Upper lobe of right lung (tissue), 1 donor: ENCODE data around the gene CEP120. TPM values are rescaled to one million over a fixed set of nuclear protein-coding genes. Genes with fewer than 3 reads are reported as not detected.
"Not testable (repeated sequence)": the region's sequence is repeated elsewhere in the genome, so short reads cannot be mapped to it uniquely, and the experiment has no call there.

ENCODE experiments used
- ATAC-seq: fragments of 200-7000 bp; cut with Tn5 transposase; one replicate; pipeline ENCODE4 v1.9.1; 2020; ENCODE audit warnings: mild to moderate bottlenecking, moderate library complexity
- DNase-seq: peaks from one replicate; pipeline ENCODE4 v3.0.0-alpha.2; 2020
- H3K27ac ChIP-seq: fragments of 200-600 bp; one replicate; pipeline ENCODE4 v1.8.0; 2022
- H3K27me3 ChIP-seq: fragments of 200-600 bp; one replicate; pipeline ENCODE4 v1.8.0; 2022; ENCODE audit warnings: mild to moderate bottlenecking
- H3K36me3 ChIP-seq: fragments of 200-600 bp; one replicate; pipeline ENCODE4 v1.8.0; 2022
- H3K4me1 ChIP-seq: fragments of 200-600 bp; one replicate; pipeline ENCODE4 v1.8.0; 2022
- H3K4me3 ChIP-seq: fragments of 200-600 bp; one replicate; pipeline ENCODE4 v1.8.0; 2022; ENCODE audit warnings: mild to moderate bottlenecking
- H3K9me3 ChIP-seq: fragments of 200-600 bp; one replicate; pipeline ENCODE4 v1.8.0; 2022
- intact Hi-C: fragments of 100-400 bp; cut with DNase I; formaldehyde crosslinking; loops from one replicate; pipeline ENCODE4 v1.11.0; 2022
- total RNA-seq: library from RNA; stranded (reverse); fragmentation: NEBNext Ultra II Directional; extraction: Animal tissue kit (Norgen Biotek cat#: 25700); gene quantifications from one replicate; pipeline ENCODE4 v1.2.1, GENCODE V29; 2021
- TF ChIP-seq, protein P1 (sequence below): fragments of 200-600 bp; IDR thresholded peaks from one replicate; pipeline ENCODE4 v1.8.0; 2022; ENCODE audit warnings: antibody characterized with exemption
- donor health status: DM: no; HTN: yes; CAD: no; lungs with severe emphysema.

CEP120 gene
- total RNA-seq, 1 donor from 2014 or later, result 19.5 TPM

DNA sequence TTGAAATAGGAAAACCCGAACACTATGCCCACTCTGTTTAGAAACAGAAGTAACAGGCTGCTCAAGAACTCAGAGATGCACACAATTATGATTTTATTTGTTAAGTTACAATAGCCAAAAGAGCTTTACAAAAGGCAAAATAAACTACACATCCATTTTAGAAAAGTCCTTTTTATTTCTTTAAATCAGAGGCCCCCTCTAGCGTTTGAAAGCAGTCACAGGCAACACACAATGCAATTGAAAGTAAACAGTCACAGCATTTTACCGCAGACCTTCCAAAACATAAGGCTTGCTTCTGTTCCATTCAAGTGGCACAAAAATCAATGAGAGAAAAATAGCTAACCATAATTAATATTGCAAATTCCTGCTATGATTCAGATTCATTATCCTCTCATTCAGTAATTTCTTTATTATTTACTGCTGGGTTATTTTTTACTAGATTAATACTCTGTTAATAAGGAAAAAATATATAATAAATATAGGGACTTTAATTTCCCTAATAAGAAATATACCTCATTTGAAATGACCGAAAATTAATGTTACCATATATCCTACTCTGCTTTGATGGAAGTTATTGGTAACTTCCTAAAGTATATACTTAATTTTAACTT is 78.3 kb downstream of the CEP120 start:
- DNase-seq (no peak), ATAC-seq (no peak)
- Histone ChIP-seq H3K27me3 (no peaks in the 10 kb centered on the region), H3K4me3 (no peak overlapping the region), H3K4me1 (no peaks in the 10 kb centered on the region), H3K27ac (no peak overlapping the region), H3K9me3 (no peaks in the 10 kb centered on the region), H3K36me3 (peaks cover 19% of the 10 kb centered on the region)
- TF ChIP-seq, protein P1, sequence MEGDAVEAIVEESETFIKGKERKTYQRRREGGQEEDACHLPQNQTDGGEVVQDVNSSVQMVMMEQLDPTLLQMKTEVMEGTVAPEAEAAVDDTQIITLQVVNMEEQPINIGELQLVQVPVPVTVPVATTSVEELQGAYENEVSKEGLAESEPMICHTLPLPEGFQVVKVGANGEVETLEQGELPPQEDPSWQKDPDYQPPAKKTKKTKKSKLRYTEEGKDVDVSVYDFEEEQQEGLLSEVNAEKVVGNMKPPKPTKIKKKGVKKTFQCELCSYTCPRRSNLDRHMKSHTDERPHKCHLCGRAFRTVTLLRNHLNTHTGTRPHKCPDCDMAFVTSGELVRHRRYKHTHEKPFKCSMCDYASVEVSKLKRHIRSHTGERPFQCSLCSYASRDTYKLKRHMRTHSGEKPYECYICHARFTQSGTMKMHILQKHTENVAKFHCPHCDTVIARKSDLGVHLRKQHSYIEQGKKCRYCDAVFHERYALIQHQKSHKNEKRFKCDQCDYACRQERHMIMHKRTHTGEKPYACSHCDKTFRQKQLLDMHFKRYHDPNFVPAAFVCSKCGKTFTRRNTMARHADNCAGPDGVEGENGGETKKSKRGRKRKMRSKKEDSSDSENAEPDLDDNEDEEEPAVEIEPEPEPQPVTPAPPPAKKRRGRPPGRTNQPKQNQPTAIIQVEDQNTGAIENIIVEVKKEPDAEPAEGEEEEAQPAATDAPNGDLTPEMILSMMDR, result peak; percentile 63
- intact Hi-C loops, result no loop called here

DNA sequence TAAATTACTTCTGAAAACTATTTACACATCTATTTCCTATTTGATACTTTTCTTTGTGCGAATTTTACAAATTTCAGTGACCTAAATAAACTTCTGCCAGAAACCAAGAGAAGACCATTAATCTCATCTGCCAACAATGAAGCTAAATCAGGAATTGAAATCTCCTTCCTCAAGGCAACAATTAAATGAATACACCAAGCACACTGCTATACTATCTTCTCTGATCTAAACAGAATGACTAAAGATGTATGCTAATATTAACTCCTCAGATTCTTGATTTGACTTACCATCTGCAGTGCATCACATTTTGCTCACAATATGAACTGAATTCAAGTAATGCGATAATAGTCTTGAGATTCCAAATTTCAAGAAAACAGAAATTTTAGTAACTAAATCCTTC is 82.3 kb downstream of the CEP120 start:
- H3K9me3 ChIP-seq, result no peaks in the 10 kb centered on the region
- no peak for ATAC-seq
- no peaks in the 10 kb centered on the region for H3K36me3 ChIP-seq
- H3K27me3 ChIP-seq, result no peaks in the 10 kb centered on the region
- no peak for DNase-seq
- H3K4me1 ChIP-seq, result no peaks in the 10 kb centered on the region
- H3K27ac ChIP-seq, result no peak overlapping the region
- TF ChIP-seq, protein P1, result no peak
- intact Hi-C loops, result no loop called here
- H3K4me3 ChIP-seq, result no peak overlapping the region

DNA sequence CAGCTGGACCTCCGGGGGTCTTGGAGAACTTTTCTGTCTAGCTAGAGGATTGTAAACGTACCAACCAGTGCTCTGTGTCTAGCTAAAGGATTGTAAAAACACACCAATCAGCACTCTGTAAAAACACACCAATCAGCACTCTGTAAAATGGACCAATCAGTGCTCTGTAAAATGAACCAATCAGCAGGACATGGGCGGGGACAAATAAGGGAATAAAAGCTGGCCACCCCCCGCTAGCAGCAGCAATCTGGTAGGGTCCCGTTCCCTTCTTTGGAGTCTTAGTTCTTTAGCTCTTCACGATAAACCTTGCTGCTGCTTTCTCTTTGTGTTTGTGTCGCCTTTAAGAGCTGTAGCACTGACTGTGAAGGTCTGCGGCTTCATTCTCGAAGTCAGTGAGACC is 114.8 kb downstream of the CEP120 start:
- H3K27me3 ChIP-seq, H3K4me1 ChIP-seq, H3K27ac ChIP-seq, intact Hi-C loops, DNase-seq, ATAC-seq, H3K9me3 ChIP-seq, H3K4me3 ChIP-seq, H3K36me3 ChIP-seq: not testable (repeated sequence)

DNA sequence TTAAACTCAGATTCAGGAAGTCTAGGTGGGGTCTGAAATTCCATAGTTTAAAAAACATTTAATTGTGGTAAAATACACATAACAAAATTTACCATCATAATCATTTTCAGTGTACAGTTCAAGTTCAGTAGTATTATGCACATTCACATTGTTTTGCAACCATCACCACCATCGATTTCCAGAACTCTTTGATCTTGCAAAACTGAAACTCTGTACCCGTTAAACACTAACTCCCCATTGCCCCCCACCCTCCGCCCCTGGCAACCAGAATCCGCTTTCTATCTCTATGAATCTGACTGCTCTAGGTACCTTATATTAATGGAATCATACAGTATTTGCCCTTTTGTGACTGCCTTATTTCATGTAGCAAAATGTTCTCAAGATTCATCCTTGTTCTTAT is 117.5 kb downstream of the CEP120 start:
- intact Hi-C loops, result no loop called here
- DNase-seq, result no peak
- no peak overlapping the region for H3K27ac ChIP-seq

DNA sequence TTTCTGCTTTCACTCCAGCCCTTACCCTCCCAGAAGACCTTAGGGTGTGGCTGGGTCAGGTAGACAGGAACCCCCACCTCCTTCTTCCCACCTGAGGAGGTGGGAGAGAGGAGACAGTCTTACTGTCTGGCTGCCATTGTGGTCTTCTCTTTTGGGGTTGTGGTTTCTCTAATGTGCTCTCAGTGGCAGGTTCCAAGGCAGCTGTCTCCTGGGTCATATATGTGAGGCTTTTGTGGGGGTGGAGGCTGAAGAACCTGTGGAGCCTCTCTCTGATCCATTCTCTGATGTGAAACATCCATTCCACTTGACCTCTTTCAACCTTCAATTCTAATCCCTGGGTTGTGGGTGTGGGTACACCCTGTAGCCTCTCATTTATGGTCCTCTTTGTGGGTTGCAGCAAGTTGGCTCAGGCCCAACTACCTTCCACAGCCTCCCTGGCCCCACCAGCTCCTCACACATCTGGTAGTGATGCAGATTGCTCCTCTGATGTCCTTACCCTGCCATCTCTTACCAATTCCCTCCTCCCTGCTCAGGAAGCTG is 118.4 kb downstream of the CEP120 start:
- intact Hi-C loops, result no loop called here
- H3K9me3 ChIP-seq, result no peaks in the 10 kb centered on the region
- H3K27me3 ChIP-seq, result no peaks in the 10 kb centered on the region
- TF ChIP-seq, protein P1, result no peak
- ATAC-seq (no peak), DNase-seq (no peak)
- H3K4me1 ChIP-seq, result no peaks in the 10 kb centered on the region
- H3K4me3 ChIP-seq, result no peak overlapping the region
- H3K27ac ChIP-seq, result no peak overlapping the region
- H3K36me3 ChIP-seq, result no peaks in the 10 kb centered on the region

More for the DNA sequence above, 117.5 kb downstream of the CEP120 start:
- no peaks in the 10 kb centered on the region for H3K27me3 ChIP-seq
- no peak overlapping the region for H3K4me3 ChIP-seq
- TF ChIP-seq, protein P1, result no peak
- ATAC-seq, result no peak
- H3K9me3 ChIP-seq, result no peaks in the 10 kb centered on the region
- no peaks in the 10 kb centered on the region for H3K4me1 ChIP-seq
- no peaks in the 10 kb centered on the region for H3K36me3 ChIP-seq

DNA sequence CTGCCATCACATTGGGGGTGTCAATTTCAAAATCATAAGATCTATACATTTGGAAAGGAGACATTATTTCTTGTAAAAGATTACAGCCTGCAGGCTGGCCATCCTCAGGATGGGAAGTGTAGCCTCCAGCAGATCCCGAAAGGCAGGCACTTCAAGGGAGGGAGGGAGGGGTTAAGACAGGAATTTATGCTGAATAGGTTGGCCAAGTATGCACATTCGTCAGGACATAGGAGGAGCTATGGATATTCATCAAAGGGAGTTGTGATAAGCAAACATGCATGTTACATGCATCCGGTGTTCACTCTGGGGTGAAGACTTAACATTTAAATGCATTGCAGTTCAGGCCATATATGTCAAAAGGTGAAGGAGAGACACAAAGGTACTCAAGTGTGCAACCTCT is 119.4 kb downstream of the CEP120 start:
- intact Hi-C loops, result no loop called here
- Histone ChIP-seq H3K4me1 (no peaks in the 10 kb centered on the region), H3K36me3 (no peaks in the 10 kb centered on the region), H3K4me3 (no peak overlapping the region), H3K27me3 (no peaks in the 10 kb centered on the region), H3K27ac (no peak overlapping the region), H3K9me3 (no peaks in the 10 kb centered on the region)
- TF ChIP-seq, protein P1, result no peak
- DNase-seq, result no peak
- no peak for ATAC-seq
